ENCODE results near the gene CEP152.

GRCh38 chr15:48850648-48851047 lies 39.8 kb upstream of the CEP152 start:
- TF ChIP-seq CTCF (IDR thresholded peaks at IDR 0.05), result no peak
- no peak for TF ChIP-seq POLR2A (IDR thresholded peaks at IDR 0.05)

All from heart left ventricle (tissue), 13 donors.